C4-2B (cell line): Measurements from ENCODE around the gene SLCO3A1.

Experiments used
- H3K27ac ChIP-seq: fragments of 450-650 bp; 2 replicates; pipeline ENCODE4 v1.5.1; 2017
- CTCF ChIP-seq: fragments of 450-650 bp; conservative IDR thresholded peaks from 2 replicates; pipeline ENCODE4 v1.5.1; 2017; ENCODE audit warnings: mild to moderate bottlenecking
- ZFX ChIP-seq: fragments of 450-650 bp; IDR thresholded peaks from 2 replicates; pipeline ENCODE4 v1.6.1; 2017

Gene SLCO3A1

GRCh38 chr15:91849749-91850161 lies 3.8 kb upstream of the SLCO3A1 start:
- TF ChIP-seq CTCF (peak; percentile 64), ZFX (no peak)
- H3K27ac ChIP-seq = no peak overlapping the region

- no peak overlapping the region for H3K27ac ChIP-seq
- no peak for TF ChIP-seq ZFX
- TF ChIP-seq CTCF = peak; percentile 46
These were observed 582 bp upstream of the SLCO3A1 start for GRCh38 chr15:91852741-91853510.

- H3K27ac ChIP-seq = no peak overlapping the region
- TF ChIP-seq ZFX (no peak), CTCF (no peak)
These were observed 585 bp downstream of the SLCO3A1 start for GRCh38 chr15:91853948-91854638.

- TF ChIP-seq CTCF = no peak
- TF ChIP-seq ZFX = no peak
- H3K27ac ChIP-seq = no peak overlapping the region
These were observed 1.1 kb downstream of the SLCO3A1 start for GRCh38 chr15:91854639-91854990.

GRCh38 chr15:91855241-91855640 lies 1.7 kb downstream of the SLCO3A1 start:
- TF ChIP-seq ZFX = no peak
- no peak for TF ChIP-seq CTCF

GRCh38 chr15:91855684-91856489 lies 2.4 kb downstream of the SLCO3A1 start:
- no peak overlapping the region for H3K27ac ChIP-seq
- TF ChIP-seq CTCF (peak; percentile 33), ZFX (no peak)

More at GRCh38 chr15:91855241-91855640, 1.7 kb downstream of the SLCO3A1 start:
- no peak overlapping the region for H3K27ac ChIP-seq

- no peak for TF ChIP-seq ZFX
- TF ChIP-seq CTCF = no peak
These were observed 3.7 kb downstream of the SLCO3A1 start for GRCh38 chr15:91857224-91857585.

More at GRCh38 chr15:91857224-91857585, 3.7 kb downstream of the SLCO3A1 start:
- no peak overlapping the region for H3K27ac ChIP-seq
